Adrenal gland (tissue), 5 donors: Measurements from ENCODE around the gene LMNTD2.

Source experiments
- CTCF ChIP-seq, 6 experiments: fragments of 450-650 bp in 4 of 6; fragments of 200-600 bp in 2 of 6; sonication (generic) in 1 of 6; IDR thresholded peaks; 1 replicate in 5 of 6; 2 replicates in 1 of 6; pipeline versions ENCODE4 v1.5.1 to v1.8.0; 2016 to 2021; ENCODE audit warnings: antibody characterized with exemption in 6 of 6, mild to moderate bottlenecking in 2 of 6, moderate library complexity in 1 of 6
- POLR2A ChIP-seq, 2 donors: fragments of 450-650 bp; IDR thresholded peaks; one replicate each; pipeline ENCODE4 v1.6.1; 2017; ENCODE audit warnings: antibody characterized with exemption in 2 of 2, mild to moderate bottlenecking in 2 of 2, moderate library complexity in 1 of 2
- donor health status: DM: no; HTN: no; CAD: no.

- TF ChIP-seq CTCF (IDR thresholded peaks at IDR 0.05) (no peak), POLR2A (IDR thresholded peaks at IDR 0.05) (no peak)
Measured at GRCh38 chr11:565921-566509, 5.5 kb upstream of the LMNTD2 start.
